HG03521 (cell line): ENCODE results near the gene LCE1C.

Source experiments
- ATAC-seq: cut with Tn5 transposase; IDR thresholded peaks from one replicate; pipeline ENCODE4 v1.9.1; 2021; ENCODE audit warnings: mild to moderate bottlenecking, moderate library complexity; ENCODE audit not compliant: unreplicated experiment

The LCE1C gene

GRCh38 chr1:152760551-152761190 is 45.8 kb downstream of the LCE1C start:
- ATAC-seq: no peak

- ATAC-seq: no peak
These were observed 46.8 kb downstream of the LCE1C start for GRCh38 chr1:152759453-152760173.

- ATAC-seq: no peak
These were observed 47.8 kb downstream of the LCE1C start for GRCh38 chr1:152758636-152759035.

GRCh38 chr1:152757747-152758146 is 48.7 kb downstream of the LCE1C start, which contains the start of gene KPRP:
Gene KPRP, plus strand, starts transcription at chr1:152758025. Its CDS starts 1,564 bp downstream, at chr1:152759589.
- ATAC-seq: no peak

- no peak for ATAC-seq
These were observed 49.6 kb downstream of the LCE1C start for GRCh38 chr1:152756872-152757271.
